ENCODE measurements around the gene PTPRN.

DNA sequence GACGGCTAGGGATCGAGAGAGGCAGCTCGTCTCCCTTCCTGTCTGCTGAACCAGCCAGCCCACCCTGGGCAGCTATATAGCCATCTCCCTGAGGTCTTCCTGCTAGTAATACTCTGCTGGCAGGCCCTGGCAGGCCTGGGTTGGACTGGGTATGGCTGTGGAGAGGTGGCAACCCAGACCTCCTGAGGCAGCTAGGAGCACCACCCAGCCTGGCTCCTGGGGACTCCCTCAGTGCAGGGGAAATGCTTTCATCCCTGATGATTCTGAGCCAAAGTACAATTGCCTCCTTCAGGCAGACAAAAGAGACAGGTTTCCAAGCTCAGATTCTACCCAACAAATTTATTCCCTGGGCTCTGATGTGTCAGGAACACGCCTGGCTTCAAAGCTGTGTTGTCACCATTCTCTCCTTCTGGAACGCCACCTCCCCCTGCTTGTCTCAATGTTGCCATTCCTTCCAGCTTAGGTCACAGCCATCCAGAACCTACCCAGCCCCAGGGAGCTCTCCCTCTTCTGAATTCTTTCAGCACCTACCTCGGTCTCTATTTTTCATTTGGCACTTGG is 34.8 kb downstream of the PTPRN start:
- TF ChIP-seq RBBP5 (IDR thresholded peaks at IDR 0.05; ENCODE audit: borderline replicate concordance, low read depth, low read length): no peak
- no peak for TF ChIP-seq FOSL1 (IDR thresholded peaks at IDR 0.05; ENCODE audit: insufficient read depth, low read depth, low read length)
- TF ChIP-seq HDAC2 (IDR thresholded peaks at IDR 0.05; ENCODE audit: borderline replicate concordance in 1 of 2, low read depth in 2 of 2, low read length in 2 of 2): no peak
- TF ChIP-seq, protein P1, sequence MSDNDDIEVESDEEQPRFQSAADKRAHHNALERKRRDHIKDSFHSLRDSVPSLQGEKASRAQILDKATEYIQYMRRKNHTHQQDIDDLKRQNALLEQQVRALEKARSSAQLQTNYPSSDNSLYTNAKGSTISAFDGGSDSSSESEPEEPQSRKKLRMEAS (IDR thresholded peaks at IDR 0.05): no peak
- no peak for TF ChIP-seq TBP (IDR thresholded peaks at IDR 0.05; ENCODE audit: low read depth, low read length)
- no peak for TF ChIP-seq EZH2 (IDR thresholded peaks at IDR 0.05; ENCODE audit: low read depth, low read length, severe bottlenecking)
- TF ChIP-seq, protein P2, sequence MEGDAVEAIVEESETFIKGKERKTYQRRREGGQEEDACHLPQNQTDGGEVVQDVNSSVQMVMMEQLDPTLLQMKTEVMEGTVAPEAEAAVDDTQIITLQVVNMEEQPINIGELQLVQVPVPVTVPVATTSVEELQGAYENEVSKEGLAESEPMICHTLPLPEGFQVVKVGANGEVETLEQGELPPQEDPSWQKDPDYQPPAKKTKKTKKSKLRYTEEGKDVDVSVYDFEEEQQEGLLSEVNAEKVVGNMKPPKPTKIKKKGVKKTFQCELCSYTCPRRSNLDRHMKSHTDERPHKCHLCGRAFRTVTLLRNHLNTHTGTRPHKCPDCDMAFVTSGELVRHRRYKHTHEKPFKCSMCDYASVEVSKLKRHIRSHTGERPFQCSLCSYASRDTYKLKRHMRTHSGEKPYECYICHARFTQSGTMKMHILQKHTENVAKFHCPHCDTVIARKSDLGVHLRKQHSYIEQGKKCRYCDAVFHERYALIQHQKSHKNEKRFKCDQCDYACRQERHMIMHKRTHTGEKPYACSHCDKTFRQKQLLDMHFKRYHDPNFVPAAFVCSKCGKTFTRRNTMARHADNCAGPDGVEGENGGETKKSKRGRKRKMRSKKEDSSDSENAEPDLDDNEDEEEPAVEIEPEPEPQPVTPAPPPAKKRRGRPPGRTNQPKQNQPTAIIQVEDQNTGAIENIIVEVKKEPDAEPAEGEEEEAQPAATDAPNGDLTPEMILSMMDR (IDR thresholded peaks at IDR 0.05; ENCODE audit: control extremely low read depth in 1 of 3, insufficient read depth in 1 of 3, low read depth in 1 of 3, low read length in 3 of 3): no peak
- no peak for TF ChIP-seq CBX5 (IDR thresholded peaks at IDR 0.05; ENCODE audit: low read depth, low read length)
- TF ChIP-seq TAF1 (IDR thresholded peaks at IDR 0.05; ENCODE audit: low read depth, low read length): no peak
- no peak for TF ChIP-seq POLR2AphosphoS5 (IDR thresholded peaks at IDR 0.05; ENCODE audit: low read depth, low read length)
- TF ChIP-seq, protein P3, sequence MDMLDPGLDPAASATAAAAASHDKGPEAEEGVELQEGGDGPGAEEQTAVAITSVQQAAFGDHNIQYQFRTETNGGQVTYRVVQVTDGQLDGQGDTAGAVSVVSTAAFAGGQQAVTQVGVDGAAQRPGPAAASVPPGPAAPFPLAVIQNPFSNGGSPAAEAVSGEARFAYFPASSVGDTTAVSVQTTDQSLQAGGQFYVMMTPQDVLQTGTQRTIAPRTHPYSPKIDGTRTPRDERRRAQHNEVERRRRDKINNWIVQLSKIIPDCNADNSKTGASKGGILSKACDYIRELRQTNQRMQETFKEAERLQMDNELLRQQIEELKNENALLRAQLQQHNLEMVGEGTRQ (IDR thresholded peaks at IDR 0.05; ENCODE audit: low read length): no peak
